SK-N-MC (cell line): Measurements from ENCODE around the gene NUBP2.

Experiments used
- DNase-seq: peaks from one replicate; pipeline ENCODE4 v3.0.0-alpha.2; 2011; ENCODE audit warnings: low read depth, low spot score
- H3K27ac ChIP-seq: fragments of 200-600 bp; sonication (generic); 2 replicates; pipeline ENCODE4 v1.5.1; 2016; ENCODE audit warnings: mixed run types
- H3K36me3 ChIP-seq: fragments of 200-600 bp; sonication (generic); 2 replicates; pipeline ENCODE4 v1.6.1; 2017; ENCODE audit warnings: antibody characterized with exemption, low read length, mixed read lengths; ENCODE audit not compliant: insufficient read depth
- H3K4me3 ChIP-seq: fragments of 200-600 bp; sonication (generic); 2 replicates; pipeline ENCODE4 v1.5.1; 2016
- H3K9ac ChIP-seq: fragments of 200-600 bp; sonication (generic); 2 replicates; pipeline ENCODE4 v1.8.0; 2017; ENCODE audit warnings: mixed run types, mixed read lengths; ENCODE audit not compliant: insufficient read length
- H3K9me3 ChIP-seq: fragments of 200-600 bp; sonication (generic); 2 replicates; pipeline ENCODE4 v1.6.1; 2017; ENCODE audit warnings: low read depth, mild to moderate bottlenecking, antibody characterized with exemption, low read length, moderate library complexity, mixed read lengths
- EZH2 ChIP-seq: fragments of 200-600 bp; sonication (generic); IDR thresholded peaks from one replicate; pipeline ENCODE4 v1.6.1; 2017; ENCODE audit warnings: antibody characterized with exemption
- FOXP2 ChIP-seq: optimal IDR thresholded peaks from 2 replicates; pipeline ENCODE3; 2011; ENCODE audit warnings: mild to moderate bottlenecking, moderate library complexity; ENCODE audit not compliant: insufficient read depth; ENCODE audit errors: extremely low read length, control extremely low read depth
- POLR2AphosphoS5 ChIP-seq: IDR thresholded peaks from 2 replicates; pipeline ENCODE4 v1.6.1; 2012; ENCODE audit warnings: mild to moderate bottlenecking, low read depth, low read length, borderline replicate concordance

Gene NUBP2

GRCh38 chr16:1815461-1815860 is 32.7 kb downstream of the NUBP2 start:
- Histone ChIP-seq H3K4me3 (no peak overlapping the region), H3K36me3 (no peaks in the 10 kb centered on the region), H3K9me3 (no peaks in the 10 kb centered on the region), H3K9ac (no peak overlapping the region), H3K27ac (no peak overlapping the region)
- TF ChIP-seq EZH2: no peak
- TF ChIP-seq POLR2AphosphoS5: no peak
- TF ChIP-seq FOXP2: no peak
- no peak for DNase-seq

GRCh38 chr16:1816396-1817275 is 33.9 kb downstream of the NUBP2 start:
- TF ChIP-seq FOXP2 (no peak), EZH2 (no peak), POLR2AphosphoS5 (no peak)

GRCh38 chr16:1817276-1817589 is 34.5 kb downstream of the NUBP2 start:
- no peak overlapping the region for H3K27ac ChIP-seq
- no peak overlapping the region for H3K4me3 ChIP-seq
- H3K9ac ChIP-seq: no peak overlapping the region
- no peak for DNase-seq
- no peaks in the 10 kb centered on the region for H3K9me3 ChIP-seq
- TF ChIP-seq EZH2: no peak
- no peak for TF ChIP-seq FOXP2
- no peak for TF ChIP-seq POLR2AphosphoS5
- no peaks in the 10 kb centered on the region for H3K36me3 ChIP-seq

More at GRCh38 chr16:1816396-1817275, 33.9 kb downstream of the NUBP2 start:
- no peaks in the 10 kb centered on the region for H3K9me3 ChIP-seq
- no peaks in the 10 kb centered on the region for H3K36me3 ChIP-seq
- no peak overlapping the region for H3K4me3 ChIP-seq
- H3K27ac ChIP-seq: no peak overlapping the region
- no peak overlapping the region for H3K9ac ChIP-seq
- DNase-seq: no peak

- no peak for TF ChIP-seq EZH2
- TF ChIP-seq FOXP2: no peak
- TF ChIP-seq POLR2AphosphoS5: no peak
- DNase-seq: no peak
- Histone ChIP-seq H3K36me3 (no peaks in the 10 kb centered on the region), H3K27ac (no peak overlapping the region), H3K9me3 (no peaks in the 10 kb centered on the region), H3K9ac (no peak overlapping the region), H3K4me3 (no peak overlapping the region)
Observed at GRCh38 chr16:1817716-1818115, 35.0 kb downstream of the NUBP2 start.

- H3K27ac ChIP-seq: no peak overlapping the region
- no peak overlapping the region for H3K9ac ChIP-seq
- DNase-seq: no peak
- no peak overlapping the region for H3K4me3 ChIP-seq
- TF ChIP-seq POLR2AphosphoS5: no peak
- TF ChIP-seq EZH2: no peak
- TF ChIP-seq FOXP2: no peak
- H3K36me3 ChIP-seq: no peaks in the 10 kb centered on the region
- no peaks in the 10 kb centered on the region for H3K9me3 ChIP-seq
Observed at GRCh38 chr16:1818204-1818872, 35.6 kb downstream of the NUBP2 start.

GRCh38 chr16:1818873-1819525 is 36.2 kb downstream of the NUBP2 start:
- no peak for DNase-seq
- H3K4me3 ChIP-seq: no peak overlapping the region
- TF ChIP-seq FOXP2 (no peak), POLR2AphosphoS5 (no peak), EZH2 (no peak)
- no peak overlapping the region for H3K9ac ChIP-seq
- no peaks in the 10 kb centered on the region for H3K36me3 ChIP-seq
- no peaks in the 10 kb centered on the region for H3K9me3 ChIP-seq
- H3K27ac ChIP-seq: no peak overlapping the region

- no peak overlapping the region for H3K27ac ChIP-seq
- DNase-seq: no peak
- no peaks in the 10 kb centered on the region for H3K36me3 ChIP-seq
- no peaks in the 10 kb centered on the region for H3K9me3 ChIP-seq
- H3K4me3 ChIP-seq: no peak overlapping the region
- TF ChIP-seq EZH2 (no peak), FOXP2 (no peak), POLR2AphosphoS5 (no peak)
- H3K9ac ChIP-seq: no peak overlapping the region
Observed at GRCh38 chr16:1819611-1820010, 36.9 kb downstream of the NUBP2 start.
